ENCODE results near the gene CNN2. TPM values are rescaled to one million over a fixed set of nuclear protein-coding genes. Genes with fewer than 3 reads are reported as not detected.

CNN2 gene
- total RNA-seq, 1 donor from 2014 or later, result 164 TPM

GRCh38 chr19:995051-995827, 31.2 kb upstream of the CNN2 start:
- no peak for DNase-seq (ENCODE audit: low read depth)
- H3K4me3 ChIP-seq (ENCODE audit: low read depth, low read length), result no peak overlapping the region
- TF ChIP-seq CTCF (conservative IDR thresholded peaks at IDR 0.05; ENCODE audit: low read depth, low read length), result no peak

GRCh38 chr19:996051-996838, 30.2 kb upstream of the CNN2 start:
- no peak for DNase-seq (ENCODE audit: low read depth)
- TF ChIP-seq CTCF (conservative IDR thresholded peaks at IDR 0.05; ENCODE audit: low read depth, low read length), result no peak
- peak overlapping the region; percentile 14 for H3K4me3 ChIP-seq (ENCODE audit: low read depth, low read length)

GRCh38 chr19:998064-998463, 28.3 kb upstream of the CNN2 start:
- DNase-seq (ENCODE audit: low read depth), result no peak
- no peak for TF ChIP-seq CTCF (conservative IDR thresholded peaks at IDR 0.05; ENCODE audit: low read depth, low read length)
- no peak overlapping the region for H3K4me3 ChIP-seq (ENCODE audit: low read depth, low read length)

GRCh38 chr19:999379-999719, 27.1 kb upstream of the CNN2 start:
- no peak overlapping the region for H3K4me3 ChIP-seq (ENCODE audit: low read depth, low read length)
- DNase-seq (ENCODE audit: low read depth), result no peak
- TF ChIP-seq CTCF (conservative IDR thresholded peaks at IDR 0.05; ENCODE audit: low read depth, low read length), result no peak

GRCh38 chr19:1000095-1000494, 26.3 kb upstream of the CNN2 start, which contains the start of gene GRIN3B:
TSS of gene GRIN3B (plus strand) at chr19:1000419. CDS start at chr19:1000438, 19 bp downstream.
- TF ChIP-seq CTCF (conservative IDR thresholded peaks at IDR 0.05; ENCODE audit: low read depth, low read length), result peak; percentile 45
- no peak for DNase-seq (ENCODE audit: low read depth)
- no peak within 1 kb of the TSS for H3K4me3 ChIP-seq (ENCODE audit: low read depth, low read length)

GRCh38 chr19:1000591-1001537, 25.5 kb upstream of the CNN2 start:
- TF ChIP-seq CTCF (conservative IDR thresholded peaks at IDR 0.05; ENCODE audit: low read depth, low read length), result no peak
- H3K4me3 ChIP-seq (ENCODE audit: low read depth, low read length), result no peak overlapping the region

More at GRCh38 chr19:1000591-1001537, 25.5 kb upstream of the CNN2 start:
- DNase-seq (ENCODE audit: low read depth), result no peak

Measured in epithelial cell of proximal tubule (primary cell).